Aorta (tissue), 5 donors: ENCODE results near the gene VAV2. TPM values are rescaled to one million over a fixed set of nuclear protein-coding genes. Genes with fewer than 3 reads are reported as not detected.

Experiments used
- ATAC-seq: fragments of 200-7000 bp; cut with Tn5 transposase; one replicate; pipeline ENCODE4 v1.9.1; 2022; ENCODE audit warnings: moderate library complexity; ENCODE audit not compliant: low FRiP score
- DNase-seq, 2 donors: peaks; one replicate each; pipeline ENCODE4 v3.0.0-alpha.2; 2020
- H3K27ac ChIP-seq, 2 donors: one replicate each; pipeline ENCODE4 v1.5.1; 2013; ENCODE audit warnings: low read length in 2 of 2, mild to moderate bottlenecking in 2 of 2, moderate library complexity in 2 of 2, control low read depth in 1 of 2, inconsistent platforms in 1 of 2, low read depth in 1 of 2
- H3K27me3 ChIP-seq, 2 donors: one replicate each; pipeline ENCODE4 v1.6.1; 2013; ENCODE audit warnings: control low read depth in 1 of 2, low read length in 1 of 2, mild to moderate bottlenecking in 1 of 2, moderate library complexity in 1 of 2; ENCODE audit not compliant: insufficient read depth in 2 of 2, control insufficient read depth in 1 of 2
- H3K36me3 ChIP-seq, 2 donors: one replicate each; pipeline ENCODE4 v1.6.1; 2013; ENCODE audit warnings: control low read depth in 1 of 2, low read length in 1 of 2, mild to moderate bottlenecking in 1 of 2; ENCODE audit not compliant: insufficient read depth in 2 of 2, control insufficient read depth in 1 of 2
- H3K4me1 ChIP-seq, 2 donors: one replicate each; pipeline ENCODE4 v1.6.1; 2013; ENCODE audit warnings: low read length in 2 of 2, control low read depth in 1 of 2, mild to moderate bottlenecking in 1 of 2, moderate library complexity in 1 of 2; ENCODE audit not compliant: insufficient read depth in 2 of 2, control insufficient read depth in 1 of 2
- H3K4me3 ChIP-seq, 2 donors: one replicate each; pipeline ENCODE4 v1.5.1; 2013; ENCODE audit warnings: low read length in 2 of 2, control low read depth in 1 of 2, mild to moderate bottlenecking in 1 of 2
- H3K9me3 ChIP-seq: one replicate; pipeline ENCODE4 v1.6.1; 2013; ENCODE audit warnings: mild to moderate bottlenecking, low read length; ENCODE audit not compliant: control insufficient read depth
- WGBS, 2 donors: extraction: QIAGEN DNeasy Blood & Tissue Kit; methylation state at CpG; one replicate each; pipeline ENCODE4 v1.1.7; 2013; 5-methylcytosine and 5-hydroxymethylcytosine counted together
- intact Hi-C, 2 donors: fragments of 100-400 bp; cut with DNase I; formaldehyde crosslinking; loops; one replicate each; pipeline versions ENCODE4 v1.14.2 to v1.15.0; 2022
- polyA plus RNA-seq, 2 donors: library from polyadenylated mRNA; stranded (reverse); fragments of 200-250 nt; gene quantifications; one replicate each; pipeline ENCODE4 v1.2.3, GENCODE V29; 2013
- total RNA-seq, 2 donors: library from RNA; stranded (reverse); fragmentation: NEBNext Ultra II Directional; extraction: Animal tissue kit (Norgen Biotek cat#: 25700); gene quantifications; one replicate each; pipeline ENCODE4 v1.2.1, GENCODE V29; 2021
- donor health status: healthy with polysubstance abuse.
- donor health status: Bipolar disorder and iron deficiency.
- donor health status: DM: no; HTN: no; CAD: no.
- donor health status: DM: no; HTN: no; CAD: no.
- donor health status: DM: yes; HTN: yes; CAD: no.

VAV2 gene
- total and polyA plus RNA-seq, 4 donors = 9.0 to 25.4 (median 11.8) TPM

DNA sequence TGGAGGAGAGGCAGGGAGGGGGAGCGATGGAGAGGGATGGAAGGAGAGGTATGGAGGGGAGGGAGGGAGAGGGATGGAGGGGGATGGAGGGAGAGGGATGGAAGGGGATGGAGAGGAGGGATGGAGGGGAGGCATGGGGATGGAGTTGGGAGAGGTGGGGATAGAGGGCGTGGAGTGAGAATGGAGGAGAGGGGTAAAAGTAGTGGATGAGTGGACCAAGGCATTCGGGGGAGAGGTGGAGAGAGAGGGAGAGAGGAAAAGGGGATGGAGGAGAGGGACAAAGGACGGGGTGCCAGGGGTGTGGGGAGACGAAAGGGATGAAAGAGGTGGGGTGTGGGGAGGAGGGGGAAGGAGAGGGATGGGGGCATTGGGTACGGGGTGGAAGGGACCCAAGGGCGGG lies 100.4 kb downstream of the VAV2 start:
- Histone ChIP-seq H3K36me3 (no peaks in the 10 kb centered on the region), H3K27ac (no peak overlapping the region), H3K4me3 (no peak overlapping the region), H3K9me3 (no peaks in the 10 kb centered on the region), H3K27me3 (no peaks in the 10 kb centered on the region), H3K4me1 (no peaks in the 10 kb centered on the region)
- DNase-seq = no peak
- intact Hi-C loops = no loop called here
- WGBS, 2 donors = 95 to 96% methylated on average over 6 to 7 of the region's 7 CpGs
- no peak for ATAC-seq

DNA sequence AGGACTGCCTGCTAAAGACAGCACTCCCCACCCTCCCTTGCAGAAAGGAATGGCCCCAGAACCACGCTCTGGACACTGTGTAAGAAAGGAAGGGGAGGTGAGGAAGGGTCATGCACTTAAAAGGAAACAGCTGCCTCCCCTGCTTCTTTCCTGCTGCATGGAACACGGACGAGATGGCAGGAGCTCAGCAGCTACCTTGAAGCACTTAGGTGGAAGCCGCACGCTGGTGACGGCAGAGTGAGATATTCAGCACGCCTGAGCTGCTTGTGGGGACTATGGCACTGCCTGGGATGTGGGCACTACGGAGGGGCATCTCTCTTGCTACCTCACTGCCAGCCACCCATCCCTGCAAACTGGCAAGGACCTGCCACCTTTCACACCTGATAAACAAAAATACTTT lies 101.5 kb downstream of the VAV2 start:
- Histone ChIP-seq H3K27me3 (no peaks in the 10 kb centered on the region), H3K9me3 (no peaks in the 10 kb centered on the region), H3K4me1 (no peaks in the 10 kb centered on the region), H3K27ac (no peak overlapping the region), H3K4me3 (no peak overlapping the region), H3K36me3 (no peaks in the 10 kb centered on the region)
- intact Hi-C loops = no loop called here
- no peak for ATAC-seq
- 92 to 95% methylated on average over 8 of the region's 8 CpGs for WGBS, 2 donors
- no peak for DNase-seq

DNA sequence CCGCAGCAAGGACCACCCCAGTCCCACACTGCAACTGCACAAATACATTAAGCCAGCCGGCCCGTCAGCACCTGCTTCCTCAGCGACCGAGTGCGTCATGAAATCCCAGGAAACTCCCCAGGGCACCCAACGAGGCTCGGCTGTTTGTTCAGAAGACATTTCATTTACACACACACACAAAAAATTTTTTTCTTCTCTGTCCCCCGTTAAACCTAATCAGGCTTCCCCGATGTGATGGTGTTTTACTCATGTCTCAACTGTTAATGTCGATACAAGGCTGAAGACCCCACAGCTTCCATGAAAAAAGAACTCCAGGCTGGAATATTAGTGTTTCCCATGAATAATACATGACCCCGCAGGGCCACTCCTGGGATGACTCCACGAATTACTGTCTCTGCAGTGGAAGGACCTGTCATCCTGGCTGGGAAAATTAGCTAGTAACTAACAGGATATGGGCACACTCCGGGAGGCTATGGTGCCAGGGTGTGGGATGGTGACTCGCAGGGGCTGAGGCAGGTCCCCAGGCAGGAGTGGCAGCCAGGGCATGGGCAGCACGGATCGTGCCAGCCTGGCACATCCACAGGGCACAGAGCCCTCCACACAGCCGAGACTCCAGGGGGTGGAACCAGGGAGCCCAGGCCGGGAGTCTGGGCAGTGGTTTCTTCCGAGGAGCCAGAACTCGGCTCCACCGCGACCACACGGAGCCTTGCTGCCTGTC lies 102.4 kb downstream of the VAV2 start:
- no peak for DNase-seq
- Histone ChIP-seq H3K4me3 (no peak overlapping the region), H3K27me3 (no peaks in the 10 kb centered on the region), H3K9me3 (no peaks in the 10 kb centered on the region), H3K36me3 (no peaks in the 10 kb centered on the region), H3K27ac (no peak overlapping the region), H3K4me1 (no peaks in the 10 kb centered on the region)
- intact Hi-C loops = no loop called here
- 62 to 69% methylated on average over 24 of the region's 24 CpGs for WGBS, 2 donors
- ATAC-seq = no peak

DNA sequence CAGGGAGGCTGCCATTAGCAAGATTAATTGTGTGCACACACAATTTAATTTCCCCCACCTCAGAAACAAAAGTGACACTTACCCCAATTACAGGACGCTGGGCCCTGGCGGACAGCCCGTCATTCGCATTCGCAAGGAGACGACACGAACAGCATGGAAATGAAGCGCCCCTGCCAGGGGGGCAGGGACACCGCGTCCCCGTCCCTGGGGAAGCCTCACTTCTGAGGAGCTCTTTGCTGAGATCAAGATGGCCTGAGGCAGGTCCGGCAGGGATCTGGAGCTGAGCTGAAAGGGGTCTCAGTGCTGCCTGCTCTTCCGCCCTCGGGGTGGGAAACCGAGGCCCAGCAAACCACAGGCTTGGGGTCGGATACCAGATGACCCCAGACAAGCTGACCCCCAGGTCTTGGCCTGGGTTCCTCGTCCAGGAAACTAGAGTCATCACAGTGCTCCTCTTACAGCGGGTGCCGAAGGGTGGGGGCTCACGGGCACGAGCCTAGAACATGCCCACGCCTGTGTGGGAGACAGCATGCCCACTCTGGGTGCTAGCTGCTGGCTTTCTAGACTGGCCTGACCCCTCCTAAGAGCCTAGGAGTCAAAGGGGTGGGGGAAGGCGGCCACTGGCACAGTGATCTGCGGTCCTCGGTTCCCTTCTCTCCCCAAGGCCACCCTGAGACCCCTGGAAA lies 103.2 kb downstream of the VAV2 start:
- DNase-seq (no peak), ATAC-seq (no peak)
- WGBS, 2 donors = 90 to 91% methylated on average over 25 of the region's 25 CpGs
- H3K9me3 ChIP-seq = no peaks in the 10 kb centered on the region
- no peaks in the 10 kb centered on the region for H3K36me3 ChIP-seq
- H3K27me3 ChIP-seq = no peaks in the 10 kb centered on the region
- no peak overlapping the region for H3K27ac ChIP-seq
- intact Hi-C loops = no loop called here
- H3K4me3 ChIP-seq = no peak overlapping the region
- no peaks in the 10 kb centered on the region for H3K4me1 ChIP-seq

- H3K36me3 ChIP-seq = no peaks in the 10 kb centered on the region
- no peak for DNase-seq
- intact Hi-C loops = no loop called here
- ATAC-seq = no peak
- WGBS, 2 donors = 87 to 89% methylated on average over 22 to 25 of the region's 25 CpGs
- H3K4me1 ChIP-seq = no peaks in the 10 kb centered on the region
- H3K27me3 ChIP-seq = no peaks in the 10 kb centered on the region
- no peaks in the 10 kb centered on the region for H3K9me3 ChIP-seq
- no peak overlapping the region for H3K4me3 ChIP-seq
- no peak overlapping the region for H3K27ac ChIP-seq
Observed at GRCh38 chr9:133888048-133888808, 103.9 kb downstream of the VAV2 start.

GRCh38 chr9:133887540-133888047 lies 104.5 kb downstream of the VAV2 start:
- no peaks in the 10 kb centered on the region for H3K9me3 ChIP-seq
- no peak overlapping the region for H3K4me3 ChIP-seq
- WGBS, 2 donors = 89 to 90% methylated on average over 18 of the region's 18 CpGs
- no peaks in the 10 kb centered on the region for H3K4me1 ChIP-seq
- H3K27me3 ChIP-seq = no peaks in the 10 kb centered on the region
- DNase-seq = no peak
- intact Hi-C loops = no loop called here
- H3K27ac ChIP-seq = no peak overlapping the region
- ATAC-seq = no peak
- no peaks in the 10 kb centered on the region for H3K36me3 ChIP-seq

DNA sequence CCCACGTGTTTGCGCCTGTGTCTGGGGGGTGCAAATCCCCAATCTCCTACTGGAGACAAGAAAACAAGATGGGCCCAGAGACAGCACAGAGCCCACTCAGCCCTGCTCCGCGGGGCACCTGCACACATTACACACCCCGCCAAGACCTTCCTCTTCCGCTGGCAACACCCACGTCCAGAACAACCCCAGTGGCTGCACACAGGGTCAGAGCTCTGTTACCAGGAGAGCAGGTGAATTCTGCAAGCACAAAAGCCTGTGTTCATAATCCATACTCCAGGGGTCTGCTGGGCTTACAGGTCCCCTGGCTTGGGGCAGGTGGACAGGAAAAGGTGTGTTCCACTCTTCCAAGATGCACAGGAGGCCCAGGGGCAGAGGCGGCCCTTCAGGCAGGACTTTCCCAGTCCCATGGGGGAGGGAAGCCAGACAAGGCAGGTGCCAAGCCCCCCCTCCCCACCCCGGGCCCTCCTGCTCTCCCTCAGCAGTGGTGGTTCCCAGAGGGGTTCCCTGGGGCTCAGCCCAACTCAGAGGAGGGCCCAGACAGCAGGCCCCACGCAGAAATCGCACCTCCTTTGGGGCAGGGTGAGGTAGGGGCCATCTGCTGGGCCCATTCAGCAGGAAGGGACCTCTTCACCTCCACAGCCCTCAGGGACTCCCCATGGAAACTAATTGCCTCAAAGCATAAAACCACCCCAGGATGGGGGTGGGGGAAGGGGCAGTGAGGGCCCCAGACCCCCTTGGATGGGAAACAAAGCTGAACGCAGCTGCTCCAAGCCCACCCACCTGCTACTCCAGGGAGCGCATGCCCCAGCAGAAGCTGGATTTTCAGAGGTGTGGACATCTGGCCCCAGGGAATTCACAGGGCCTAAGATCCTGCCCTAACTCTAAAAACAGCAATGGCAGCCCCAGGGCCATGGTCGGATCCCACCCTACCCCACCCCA lies 105.3 kb downstream of the VAV2 start:
- H3K9me3 ChIP-seq = no peaks in the 10 kb centered on the region

More for the DNA sequence above, 105.3 kb downstream of the VAV2 start:
- intact Hi-C loops = no loop called here
- Histone ChIP-seq H3K4me1 (no peaks in the 10 kb centered on the region), H3K36me3 (no peaks in the 10 kb centered on the region), H3K4me3 (no peak overlapping the region), H3K27me3 (no peaks in the 10 kb centered on the region), H3K27ac (no peak overlapping the region)
- 87 to 89% methylated on average over 14 of the region's 14 CpGs for WGBS, 2 donors
- no peak for ATAC-seq
- no peak for DNase-seq
